Vagina (tissue), 2 donors: ENCODE data around the gene KLC3. TPM values are rescaled to one million over a fixed set of nuclear protein-coding genes. Genes with fewer than 3 reads are reported as not detected.
"Not testable (repeated sequence)": the region's sequence is repeated elsewhere in the genome, so short reads cannot be mapped to it uniquely, and the experiment has no call there.

ENCODE experiments used
- DNase-seq, 2 donors: peaks; one replicate each; pipeline ENCODE4 v3.0.0-alpha.2; 2017; ENCODE audit errors: extremely low spot score in 2 of 2
- H3K27ac ChIP-seq: fragments of 200-600 bp; sonication (generic); one replicate; pipeline ENCODE4 v1.5.1; 2019
- H3K27me3 ChIP-seq: fragments of 200-600 bp; sonication (generic); one replicate; pipeline ENCODE4 v1.5.1; 2019
- H3K36me3 ChIP-seq, 2 donors: fragments of 200-600 bp; sonication (generic); one replicate each; pipeline ENCODE4 v1.5.1; 2017 to 2019
- H3K4me1 ChIP-seq: fragments of 200-600 bp; sonication (generic); one replicate; pipeline ENCODE4 v1.5.1; 2019
- H3K4me3 ChIP-seq, 2 donors: fragments of 200-600 bp; sonication (generic); 1 replicate in 1 of 2; 2 replicates in 1 of 2; pipeline ENCODE4 v1.5.1; 2016 to 2019
- H3K9me3 ChIP-seq: fragments of 200-600 bp; sonication (generic); one replicate; pipeline ENCODE4 v1.5.1; 2019
- POLR2A ChIP-seq, 2 donors: fragments of 450-650 bp; IDR thresholded peaks; one replicate each; pipeline ENCODE4 v1.6.1; 2017; ENCODE audit warnings: antibody characterized with exemption in 2 of 2, mild to moderate bottlenecking in 2 of 2, moderate library complexity in 2 of 2
- POLR2AphosphoS5 ChIP-seq, 2 donors: sonication (generic); formaldehyde crosslinking; IDR thresholded peaks; one replicate each; pipeline ENCODE4 v1.9.0; 2017; ENCODE audit warnings: antibody characterized with exemption in 2 of 2, mild to moderate bottlenecking in 2 of 2, low read depth in 1 of 2; ENCODE audit not compliant: insufficient read depth in 1 of 2
- intact Hi-C: fragments of 100-400 bp; cut with DNase I; formaldehyde crosslinking; loops from one replicate; pipeline ENCODE4 v1.15.1; 2023
- total RNA-seq: library from RNA; depleted of rRNA; stranded (reverse); fragments of >200 nt; gene quantifications from one replicate; pipeline ENCODE4 v1.2.3, GENCODE V29; 2016
- TF ChIP-seq, protein P1 (sequence below), 3 experiments: fragments of 450-650 bp in 2 of 3; fragments of 200-600 bp in 1 of 3; sonication (generic) in 1 of 3; IDR thresholded peaks; one replicate each; pipeline ENCODE4 v1.5.1; 2017 to 2019; ENCODE audit warnings: antibody characterized with exemption in 3 of 3, mild to moderate bottlenecking in 2 of 3, moderate library complexity in 2 of 3

The KLC3 gene
- total RNA-seq, 1 donor from 2014 or later = 20.9 TPM

DNA sequence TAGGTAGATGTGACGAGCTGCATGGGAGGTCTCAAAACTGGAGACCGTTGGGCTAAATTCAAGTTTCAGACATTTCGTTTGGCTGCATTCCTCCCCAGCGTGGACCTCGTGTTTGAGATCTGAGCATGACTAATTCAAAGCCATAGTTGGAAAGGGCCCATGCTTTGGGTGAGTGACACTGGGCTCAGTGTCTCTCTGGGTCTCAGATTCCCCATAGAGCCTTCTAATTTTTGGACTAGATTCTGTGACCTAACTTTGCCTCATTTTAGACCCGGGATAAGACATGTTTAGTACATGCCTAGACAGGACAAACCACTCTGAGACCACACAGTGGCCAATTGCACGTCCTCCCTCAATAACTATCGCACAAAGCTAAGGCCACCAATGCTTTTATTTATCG, 34.5 kb upstream of the KLC3 start:
- no peaks in the 10 kb centered on the region for H3K9me3 ChIP-seq
- intact Hi-C loops = no loop called here
- no peaks in the 10 kb centered on the region for H3K27me3 ChIP-seq
- peaks cover 7% of the 10 kb centered on the region for H3K4me1 ChIP-seq
- DNase-seq = no peak
- H3K36me3 ChIP-seq = no peaks in the 10 kb centered on the region
- TF ChIP-seq POLR2A (IDR thresholded peaks at IDR 0.05) = no peak
- TF ChIP-seq POLR2AphosphoS5 (IDR thresholded peaks at IDR 0.05; ENCODE audit: insufficient read depth in 1 of 2, low read depth in 1 of 2) = no peak
- TF ChIP-seq, protein P1, sequence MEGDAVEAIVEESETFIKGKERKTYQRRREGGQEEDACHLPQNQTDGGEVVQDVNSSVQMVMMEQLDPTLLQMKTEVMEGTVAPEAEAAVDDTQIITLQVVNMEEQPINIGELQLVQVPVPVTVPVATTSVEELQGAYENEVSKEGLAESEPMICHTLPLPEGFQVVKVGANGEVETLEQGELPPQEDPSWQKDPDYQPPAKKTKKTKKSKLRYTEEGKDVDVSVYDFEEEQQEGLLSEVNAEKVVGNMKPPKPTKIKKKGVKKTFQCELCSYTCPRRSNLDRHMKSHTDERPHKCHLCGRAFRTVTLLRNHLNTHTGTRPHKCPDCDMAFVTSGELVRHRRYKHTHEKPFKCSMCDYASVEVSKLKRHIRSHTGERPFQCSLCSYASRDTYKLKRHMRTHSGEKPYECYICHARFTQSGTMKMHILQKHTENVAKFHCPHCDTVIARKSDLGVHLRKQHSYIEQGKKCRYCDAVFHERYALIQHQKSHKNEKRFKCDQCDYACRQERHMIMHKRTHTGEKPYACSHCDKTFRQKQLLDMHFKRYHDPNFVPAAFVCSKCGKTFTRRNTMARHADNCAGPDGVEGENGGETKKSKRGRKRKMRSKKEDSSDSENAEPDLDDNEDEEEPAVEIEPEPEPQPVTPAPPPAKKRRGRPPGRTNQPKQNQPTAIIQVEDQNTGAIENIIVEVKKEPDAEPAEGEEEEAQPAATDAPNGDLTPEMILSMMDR (IDR thresholded peaks at IDR 0.05) = no peak
- no peak overlapping the region for H3K4me3 ChIP-seq
- H3K27ac ChIP-seq = no peak overlapping the region

DNA sequence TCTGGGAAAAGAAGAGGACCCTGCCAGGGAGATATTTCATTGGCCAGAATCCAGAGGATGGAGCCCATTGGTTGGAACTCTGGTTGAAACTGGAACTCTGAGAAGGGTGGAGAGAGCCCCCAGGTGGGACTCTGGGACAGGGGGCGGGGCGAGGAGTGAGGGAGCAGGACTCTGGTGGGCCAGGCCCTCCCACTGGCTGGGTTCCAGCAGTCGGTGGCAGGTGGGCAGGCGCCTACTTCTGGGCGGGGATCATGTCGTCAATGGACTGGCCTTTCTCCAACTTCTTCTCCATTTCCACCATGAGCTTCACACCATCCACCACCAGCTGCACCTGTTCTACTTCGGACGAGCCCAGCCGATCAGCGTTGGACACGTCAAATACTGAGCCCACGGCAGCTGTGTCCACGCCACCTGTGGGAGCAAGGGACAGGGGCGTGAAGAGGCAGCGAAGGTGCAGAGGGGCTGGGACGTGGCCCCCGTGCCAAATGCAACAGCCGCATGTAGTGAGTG, 34.0 kb upstream of the KLC3 start:
- intact Hi-C loops = no loop called here
- no peaks in the 10 kb centered on the region for H3K36me3 ChIP-seq
- no peak overlapping the region for H3K27ac ChIP-seq
- no peaks in the 10 kb centered on the region for H3K9me3 ChIP-seq
- H3K4me1 ChIP-seq = peaks cover 7% of the 10 kb centered on the region
- no peaks in the 10 kb centered on the region for H3K27me3 ChIP-seq
- no peak for DNase-seq
- no peak for TF ChIP-seq POLR2A (IDR thresholded peaks at IDR 0.05)
- TF ChIP-seq POLR2AphosphoS5 (IDR thresholded peaks at IDR 0.05; ENCODE audit: insufficient read depth in 1 of 2, low read depth in 1 of 2) = no peak
- TF ChIP-seq, protein P1 (IDR thresholded peaks at IDR 0.05) = no peak
- H3K4me3 ChIP-seq = no peak overlapping the region

DNA sequence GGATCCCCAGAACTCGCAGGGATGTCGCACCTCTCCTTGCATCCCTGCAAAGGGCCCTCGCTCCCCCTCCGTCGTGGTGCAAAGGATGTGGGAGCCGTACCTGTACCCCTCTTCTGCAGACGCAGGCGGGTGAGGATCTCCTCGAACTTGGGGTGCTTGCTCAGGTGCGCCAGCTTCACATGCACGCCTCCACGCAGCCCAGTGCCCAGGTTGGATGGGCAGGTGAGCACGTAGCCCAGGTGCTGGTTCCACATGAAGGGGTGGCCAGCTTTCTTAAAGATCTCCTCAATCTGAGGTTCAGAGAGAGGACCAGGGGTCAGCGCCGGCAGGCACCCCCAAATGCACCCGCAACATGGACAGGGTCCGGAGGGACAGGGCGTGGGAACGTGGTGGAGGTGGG, 33.2 kb upstream of the KLC3 start:
- TF ChIP-seq POLR2AphosphoS5 (IDR thresholded peaks at IDR 0.05; ENCODE audit: insufficient read depth in 1 of 2, low read depth in 1 of 2) = no peak
- TF ChIP-seq POLR2A (IDR thresholded peaks at IDR 0.05) = no peak
- TF ChIP-seq, protein P1 (IDR thresholded peaks at IDR 0.05) = no peak
- H3K36me3 ChIP-seq = no peaks in the 10 kb centered on the region
- H3K27ac ChIP-seq = no peak overlapping the region
- intact Hi-C loops = no loop called here
- H3K9me3 ChIP-seq = no peaks in the 10 kb centered on the region
- no peaks in the 10 kb centered on the region for H3K27me3 ChIP-seq
- peaks cover 7% of the 10 kb centered on the region for H3K4me1 ChIP-seq
- DNase-seq = no peak
- H3K4me3 ChIP-seq = no peak overlapping the region

DNA sequence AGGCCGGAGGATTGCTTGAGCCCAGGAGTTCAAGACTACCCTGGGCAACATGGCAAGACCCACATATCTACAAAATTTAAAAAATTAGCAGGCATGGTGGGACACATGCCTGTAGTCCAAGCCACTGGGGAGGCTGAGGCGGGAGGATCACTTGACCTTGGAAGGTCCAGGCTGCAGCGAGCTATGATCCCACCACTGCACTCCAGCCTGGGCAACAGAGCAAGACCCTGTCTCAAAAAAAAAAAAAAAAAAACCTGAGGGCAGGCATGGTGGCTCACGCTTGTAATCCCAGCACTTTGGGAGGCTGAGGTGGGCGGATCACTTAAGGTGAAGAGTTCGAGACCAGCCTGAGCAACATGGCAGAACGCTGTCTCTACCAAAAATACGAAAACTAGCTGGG, 31.2 kb upstream of the KLC3 start:
- H3K4me1 ChIP-seq, H3K27me3 ChIP-seq, H3K27ac ChIP-seq, H3K4me3 ChIP-seq, intact Hi-C loops, DNase-seq, H3K36me3 ChIP-seq, H3K9me3 ChIP-seq: not testable (repeated sequence)

DNA sequence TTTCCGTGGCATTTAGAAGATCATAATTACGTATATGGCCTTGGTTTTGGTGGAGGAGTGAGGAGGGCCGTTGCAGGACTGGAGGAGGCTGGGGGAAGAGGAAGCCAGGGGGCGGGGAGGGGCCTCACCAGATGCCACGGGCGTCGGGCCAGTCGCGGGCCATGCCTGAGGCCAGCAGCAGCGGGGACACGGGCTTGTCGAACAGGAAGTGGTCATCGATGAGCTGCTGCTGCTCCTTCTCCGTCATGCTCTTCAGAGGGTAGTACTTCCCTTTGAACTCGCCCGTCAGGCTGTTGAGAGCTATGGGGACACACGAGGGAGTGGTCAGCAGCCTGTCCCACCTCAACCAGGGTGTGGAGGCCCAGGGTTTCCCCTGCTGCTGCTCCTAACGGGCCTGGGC, 28.9 kb upstream of the KLC3 start:
- H3K36me3 ChIP-seq = no peaks in the 10 kb centered on the region
- H3K27me3 ChIP-seq = no peaks in the 10 kb centered on the region
- no peaks in the 10 kb centered on the region for H3K9me3 ChIP-seq
- intact Hi-C loops = no loop called here
- DNase-seq = no peak
- H3K27ac ChIP-seq = no peak overlapping the region
- no peak overlapping the region for H3K4me3 ChIP-seq
- no peaks in the 10 kb centered on the region for H3K4me1 ChIP-seq
- TF ChIP-seq POLR2AphosphoS5 (IDR thresholded peaks at IDR 0.05; ENCODE audit: insufficient read depth in 1 of 2, low read depth in 1 of 2) (no peak), POLR2A (IDR thresholded peaks at IDR 0.05) (no peak)
- TF ChIP-seq, protein P1 (IDR thresholded peaks at IDR 0.05) = no peak

DNA sequence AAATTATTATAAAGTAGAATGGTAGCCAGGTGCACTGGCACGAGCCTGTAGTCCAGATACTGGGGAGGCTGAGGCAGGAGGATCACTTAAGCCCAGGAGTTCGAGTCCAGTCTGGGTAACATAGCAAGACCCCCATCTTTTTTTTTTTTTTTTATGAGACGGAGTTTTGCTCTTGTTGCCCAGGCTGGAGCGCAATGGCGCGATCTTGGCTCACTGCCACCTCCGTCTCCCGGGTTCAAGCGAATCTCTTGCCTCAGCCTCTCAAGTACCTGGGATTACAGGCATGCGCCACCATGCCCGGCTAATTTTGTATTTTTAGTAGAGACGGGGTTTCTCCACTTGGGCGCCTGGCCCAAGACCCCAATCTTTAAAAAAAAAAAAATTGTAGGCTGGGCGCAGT, 28.3 kb upstream of the KLC3 start:
- H3K9me3 ChIP-seq, H3K27ac ChIP-seq, H3K36me3 ChIP-seq, H3K27me3 ChIP-seq, H3K4me3 ChIP-seq, H3K4me1 ChIP-seq, DNase-seq, intact Hi-C loops: not testable (repeated sequence)
